Measurements from ENCODE around the gene CDK17. TPM values are rescaled to one million over a fixed set of nuclear protein-coding genes. Genes with fewer than 3 reads are reported as not detected.

Gene CDK17
- total RNA-seq, 2 donors from 2014 or later = 34.7 to 79.5 TPM

- Histone ChIP-seq H3K4me1 (replicated peaks) (no peaks in the 10 kb centered on the region), H3K4me3 (no peak overlapping the region), H3K36me3 (no peaks in the 10 kb centered on the region), H3K9me3 (no peaks in the 10 kb centered on the region), H3K27me3 (replicated peaks; ENCODE audit: insufficient read depth) (no peaks in the 10 kb centered on the region), H3K27ac (no peak overlapping the region)
- 81% methylated on average over 4 of the region's 4 CpGs for WGBS
- intact Hi-C loops (cut with DNase I) = no loop called here
- no peak for DNase-seq (ENCODE audit: low spot score)
- no peak for TF ChIP-seq POLR2AphosphoS5 (IDR thresholded peaks at IDR 0.05)
- TF ChIP-seq CTCF (IDR thresholded peaks at IDR 0.05) = no peak
- no peak for TF ChIP-seq POLR2A (IDR thresholded peaks at IDR 0.05)
Observed at GRCh38 chr12:96361074-96361473, 39.2 kb downstream of the CDK17 start.

GRCh38 chr12:96360550-96360949 is 39.7 kb downstream of the CDK17 start:
- WGBS = 79% methylated on average over 1 of the region's 1 CpG
- Histone ChIP-seq H3K9me3 (no peaks in the 10 kb centered on the region), H3K27ac (no peak overlapping the region), H3K27me3 (replicated peaks; ENCODE audit: insufficient read depth) (no peaks in the 10 kb centered on the region), H3K4me1 (replicated peaks) (no peaks in the 10 kb centered on the region), H3K36me3 (no peaks in the 10 kb centered on the region), H3K4me3 (no peak overlapping the region)
- DNase-seq (ENCODE audit: low spot score) = no peak
- intact Hi-C loops (cut with DNase I) = no loop called here
- TF ChIP-seq CTCF (IDR thresholded peaks at IDR 0.05) = no peak
- TF ChIP-seq POLR2A (IDR thresholded peaks at IDR 0.05) = no peak

GRCh38 chr12:96359328-96359727 is 40.9 kb downstream of the CDK17 start:
- Histone ChIP-seq H3K9me3 (no peaks in the 10 kb centered on the region), H3K4me3 (no peak overlapping the region), H3K4me1 (replicated peaks) (no peaks in the 10 kb centered on the region), H3K36me3 (no peaks in the 10 kb centered on the region), H3K27ac (no peak overlapping the region), H3K27me3 (replicated peaks; ENCODE audit: insufficient read depth) (no peaks in the 10 kb centered on the region)
- TF ChIP-seq POLR2A (IDR thresholded peaks at IDR 0.05) (no peak), CTCF (IDR thresholded peaks at IDR 0.05) (no peak), POLR2AphosphoS5 (IDR thresholded peaks at IDR 0.05) (no peak)
- intact Hi-C loops (cut with DNase I) = no loop called here
- DNase-seq (ENCODE audit: low spot score) = no peak

- H3K4me3 ChIP-seq = no peak overlapping the region
- H3K36me3 ChIP-seq = no peaks in the 10 kb centered on the region
- H3K4me1 ChIP-seq (replicated peaks) = no peaks in the 10 kb centered on the region
- WGBS = 90% methylated on average over 1 of the region's 1 CpG
- H3K27ac ChIP-seq = no peak overlapping the region
- H3K27me3 ChIP-seq (replicated peaks; ENCODE audit: insufficient read depth) = no peaks in the 10 kb centered on the region
- no peak for TF ChIP-seq POLR2AphosphoS5 (IDR thresholded peaks at IDR 0.05)
- no peak for TF ChIP-seq CTCF (IDR thresholded peaks at IDR 0.05)
- TF ChIP-seq POLR2A (IDR thresholded peaks at IDR 0.05) = no peak
- DNase-seq (ENCODE audit: low spot score) = no peak
- no peaks in the 10 kb centered on the region for H3K9me3 ChIP-seq
- intact Hi-C loops (cut with DNase I) = no loop called here
Observed at GRCh38 chr12:96356831-96357230, 43.4 kb downstream of the CDK17 start.

- WGBS = 81% methylated on average over 8 of the region's 8 CpGs
- no peaks in the 10 kb centered on the region for H3K4me1 ChIP-seq (replicated peaks)
Observed at GRCh38 chr12:96354844-96355534, 45.2 kb downstream of the CDK17 start.

More at GRCh38 chr12:96354844-96355534, 45.2 kb downstream of the CDK17 start:
- H3K36me3 ChIP-seq = no peaks in the 10 kb centered on the region
- H3K9me3 ChIP-seq = no peaks in the 10 kb centered on the region
- no peak overlapping the region for H3K4me3 ChIP-seq
- intact Hi-C loops (cut with DNase I) = no loop called here
- no peak overlapping the region for H3K27ac ChIP-seq
- no peak for TF ChIP-seq POLR2AphosphoS5 (IDR thresholded peaks at IDR 0.05)
- no peak for TF ChIP-seq CTCF (IDR thresholded peaks at IDR 0.05)
- TF ChIP-seq POLR2A (IDR thresholded peaks at IDR 0.05) = no peak
- no peak for DNase-seq (ENCODE audit: low spot score)
- H3K27me3 ChIP-seq (replicated peaks; ENCODE audit: insufficient read depth) = no peaks in the 10 kb centered on the region

Data from prostate gland (tissue), 2 donors.